AG09309 (cell line): ENCODE results near the gene KLHL29.

Experiments
- DNase-seq: peaks from one replicate; pipeline ENCODE4 v3.0.0-alpha.2; 2010; ENCODE audit warnings: low read depth
- H3K4me3 ChIP-seq: 2 replicates; pipeline ENCODE4 v1.5.1; 2011; ENCODE audit warnings: mild to moderate bottlenecking, low read depth, low read length, moderate library complexity; ENCODE audit not compliant: control insufficient read depth
- TF ChIP-seq, protein P1 (sequence below): IDR thresholded peaks from 2 replicates; pipeline ENCODE4 v1.5.1; 2011; ENCODE audit warnings: mild to moderate bottlenecking, low read depth, low read length, inconsistent platforms; ENCODE audit not compliant: insufficient read depth, control insufficient read depth; ENCODE audit errors: missing control alignments

KLHL29 gene

DNA sequence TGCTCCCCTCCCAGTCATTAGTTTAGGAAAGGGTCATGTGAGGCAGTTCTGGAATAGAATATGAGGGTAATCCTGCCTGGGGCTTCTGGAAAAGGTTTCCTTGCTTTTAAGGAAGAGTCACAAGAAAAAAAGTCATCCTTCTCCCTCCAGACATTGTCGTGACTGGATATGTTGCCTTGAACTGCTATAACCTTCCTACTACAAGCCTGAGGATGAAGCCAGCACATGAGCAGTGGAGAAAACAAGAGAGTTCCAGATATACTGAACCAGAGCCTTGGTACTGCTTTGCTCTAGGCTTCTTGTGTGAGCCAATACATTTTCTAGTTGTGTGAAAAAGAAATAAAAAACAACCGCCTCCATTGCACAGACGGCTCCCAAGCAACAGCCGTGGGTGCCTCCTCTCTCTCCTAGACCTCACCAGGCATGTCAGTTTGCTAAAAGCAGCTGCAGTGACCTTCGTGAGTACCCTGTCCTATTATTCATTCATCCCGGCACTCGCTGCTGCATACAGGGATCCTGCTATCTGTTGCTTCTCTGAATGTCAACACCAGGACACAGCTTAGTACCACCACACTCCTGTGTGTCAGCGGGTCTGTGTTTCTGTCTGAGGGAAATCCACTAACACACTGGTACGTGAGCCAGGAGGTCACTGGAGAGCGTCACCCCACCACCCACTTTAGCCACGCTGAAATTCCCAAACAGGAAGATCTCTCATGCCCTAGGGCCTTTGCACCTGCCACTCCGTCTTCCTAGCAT, 186.7 kb downstream of the KLHL29 start:
- TF ChIP-seq, protein P1, sequence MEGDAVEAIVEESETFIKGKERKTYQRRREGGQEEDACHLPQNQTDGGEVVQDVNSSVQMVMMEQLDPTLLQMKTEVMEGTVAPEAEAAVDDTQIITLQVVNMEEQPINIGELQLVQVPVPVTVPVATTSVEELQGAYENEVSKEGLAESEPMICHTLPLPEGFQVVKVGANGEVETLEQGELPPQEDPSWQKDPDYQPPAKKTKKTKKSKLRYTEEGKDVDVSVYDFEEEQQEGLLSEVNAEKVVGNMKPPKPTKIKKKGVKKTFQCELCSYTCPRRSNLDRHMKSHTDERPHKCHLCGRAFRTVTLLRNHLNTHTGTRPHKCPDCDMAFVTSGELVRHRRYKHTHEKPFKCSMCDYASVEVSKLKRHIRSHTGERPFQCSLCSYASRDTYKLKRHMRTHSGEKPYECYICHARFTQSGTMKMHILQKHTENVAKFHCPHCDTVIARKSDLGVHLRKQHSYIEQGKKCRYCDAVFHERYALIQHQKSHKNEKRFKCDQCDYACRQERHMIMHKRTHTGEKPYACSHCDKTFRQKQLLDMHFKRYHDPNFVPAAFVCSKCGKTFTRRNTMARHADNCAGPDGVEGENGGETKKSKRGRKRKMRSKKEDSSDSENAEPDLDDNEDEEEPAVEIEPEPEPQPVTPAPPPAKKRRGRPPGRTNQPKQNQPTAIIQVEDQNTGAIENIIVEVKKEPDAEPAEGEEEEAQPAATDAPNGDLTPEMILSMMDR, result no peak

DNA sequence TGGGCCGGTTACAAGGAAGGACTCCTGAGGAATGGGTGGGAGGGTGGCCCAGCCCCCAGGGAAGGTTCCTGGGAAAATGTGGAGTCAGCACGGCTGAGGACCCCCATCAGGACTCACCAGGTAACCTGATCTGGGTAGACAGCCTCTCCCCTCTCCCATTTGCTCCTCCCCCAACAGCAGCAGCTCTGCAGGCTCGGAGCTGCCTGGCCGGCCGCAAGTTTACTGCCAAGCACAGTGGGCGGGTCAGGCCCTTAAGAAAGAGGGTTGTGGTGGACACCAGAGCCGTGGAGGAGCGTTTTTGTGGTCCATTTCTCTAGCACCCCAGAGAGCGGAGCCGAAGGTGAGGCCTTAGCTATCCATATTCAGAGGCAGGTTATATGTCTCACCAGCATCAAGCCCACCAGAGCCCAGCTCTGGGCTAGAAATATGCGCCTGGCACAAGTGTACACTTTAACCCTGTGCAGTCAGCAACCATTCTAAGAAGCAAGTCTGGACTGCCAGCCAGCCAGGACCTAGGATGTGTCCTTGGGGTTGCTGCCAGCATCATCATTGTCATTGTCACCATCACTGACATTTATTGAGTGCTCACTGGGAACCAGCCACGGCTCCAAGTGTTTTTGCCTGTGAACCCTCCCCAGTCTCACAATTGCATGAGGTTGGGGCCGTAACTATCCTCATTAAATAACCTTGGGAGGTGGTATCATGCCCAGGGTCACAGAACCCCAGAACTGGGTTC, 190.1 kb downstream of the KLHL29 start:
- no peak for DNase-seq
- no peak overlapping the region for H3K4me3 ChIP-seq
- TF ChIP-seq, protein P1, result no peak

More for the DNA sequence above, 186.7 kb downstream of the KLHL29 start:
- no peak overlapping the region for H3K4me3 ChIP-seq
- no peak for DNase-seq

DNA sequence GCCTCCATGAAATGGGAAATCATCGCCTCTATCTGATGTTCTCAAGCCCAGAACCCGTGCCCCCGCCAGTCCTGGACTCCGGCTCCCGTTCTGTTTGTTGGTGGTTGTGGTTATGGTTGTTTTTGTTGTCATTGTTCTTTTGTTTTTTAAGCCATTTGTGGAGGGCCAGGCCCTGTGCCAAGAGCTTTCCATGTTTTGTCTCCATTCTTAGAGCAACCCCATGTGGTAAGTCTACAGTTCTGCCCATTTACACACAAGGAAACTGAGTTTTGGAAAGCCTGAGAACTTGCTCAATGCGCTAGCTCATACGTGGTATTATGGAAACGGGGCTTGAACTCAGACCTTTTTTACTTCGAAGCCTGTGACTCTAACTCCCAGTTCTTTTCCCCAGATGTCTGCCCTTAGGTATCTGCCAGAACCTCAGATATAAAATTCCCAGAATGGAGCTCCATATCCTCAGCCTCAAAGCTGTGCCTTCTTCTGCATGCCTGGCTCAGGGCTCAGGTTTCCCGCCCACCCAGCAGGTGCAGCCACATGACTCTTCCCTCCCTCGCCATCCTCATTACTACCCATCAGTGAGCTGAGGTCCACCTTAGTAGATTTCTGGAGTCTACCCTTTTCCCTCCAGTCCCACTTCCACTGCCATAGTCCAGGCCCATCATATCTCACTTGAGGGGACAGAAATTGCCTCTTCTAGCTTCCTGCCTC, 194.1 kb downstream of the KLHL29 start:
- TF ChIP-seq, protein P1, result no peak
- no peak overlapping the region for H3K4me3 ChIP-seq
- DNase-seq, result no peak

DNA sequence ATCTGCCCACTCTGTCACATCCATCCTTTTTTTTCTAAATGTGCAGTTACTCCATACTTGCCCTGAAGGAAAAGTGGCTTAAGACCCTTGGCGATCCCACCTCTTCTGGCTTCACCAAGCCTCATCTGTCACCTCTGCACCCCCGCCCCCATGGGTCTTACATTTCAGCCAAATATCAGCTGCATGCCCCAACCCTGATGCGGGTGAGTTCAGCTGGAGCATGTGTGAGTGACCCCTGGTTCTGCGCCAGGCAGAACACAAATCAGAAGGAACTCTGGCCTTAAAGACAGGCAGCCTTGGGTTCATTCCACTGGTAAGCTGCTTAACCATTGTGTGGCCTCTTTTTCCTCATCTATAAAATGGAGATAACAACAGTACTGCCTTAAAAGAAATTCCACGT, 194.7 kb downstream of the KLHL29 start:
- TF ChIP-seq, protein P1, result no peak
- no peak overlapping the region for H3K4me3 ChIP-seq
- no peak for DNase-seq

DNA sequence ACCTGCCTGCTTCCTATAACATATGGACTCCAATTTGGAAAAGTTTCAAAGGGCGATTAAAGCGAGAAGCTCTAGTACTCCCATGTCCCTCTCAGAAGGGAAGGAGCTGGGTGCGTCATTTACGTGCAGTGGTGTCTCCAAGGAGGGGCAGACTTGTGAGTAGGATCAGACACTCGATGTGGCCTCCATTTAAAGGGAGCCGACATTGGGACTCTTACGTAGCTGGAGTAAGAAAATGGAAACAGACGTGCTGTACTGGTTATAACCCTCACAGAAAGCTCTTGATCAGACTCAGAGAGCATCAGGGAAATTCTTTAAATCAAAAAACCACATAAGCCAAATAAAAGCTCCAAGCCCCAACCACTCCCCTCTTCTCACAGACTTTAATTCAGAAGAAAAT, 198.5 kb downstream of the KLHL29 start:
- TF ChIP-seq, protein P1, result no peak
- DNase-seq, result no peak
- H3K4me3 ChIP-seq, result no peak overlapping the region

DNA sequence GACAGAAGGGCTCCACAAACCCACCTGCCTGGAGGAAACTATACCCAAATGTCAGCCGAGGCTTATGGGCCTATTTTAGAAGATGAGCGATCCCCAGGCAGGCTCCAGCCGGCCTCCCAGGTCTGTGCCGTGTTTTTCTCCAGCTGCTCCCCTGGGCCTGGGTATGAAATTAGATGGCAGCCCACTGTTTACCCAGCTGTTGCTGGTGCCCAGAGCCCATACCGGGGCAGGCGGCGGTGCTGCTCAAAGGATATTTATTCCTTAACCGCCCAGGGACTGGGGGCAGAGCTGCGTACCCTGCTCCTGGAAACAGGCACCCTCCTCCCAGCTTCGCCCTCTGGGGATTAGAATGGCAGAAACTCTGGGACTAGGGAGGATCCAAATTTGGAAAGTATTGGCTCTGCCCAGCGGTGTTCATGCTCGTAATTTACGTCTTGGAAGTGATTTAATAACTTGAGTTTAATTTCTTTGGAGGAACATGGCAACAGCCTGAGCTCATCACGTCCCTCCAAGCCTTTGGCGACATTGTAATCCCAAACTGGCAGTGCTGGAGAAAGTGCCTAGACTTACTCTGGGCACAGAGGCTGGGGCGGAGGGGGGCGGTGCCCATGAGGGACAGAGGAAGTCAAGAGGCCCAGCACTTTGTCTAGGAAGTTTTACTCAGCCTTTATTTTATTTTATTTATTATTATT, 199.2 kb downstream of the KLHL29 start:
- DNase-seq, result no peak
- TF ChIP-seq, protein P1, result no peak
- no peak overlapping the region for H3K4me3 ChIP-seq
